Activated T-cell treated with anti-CD3 and anti-CD28 coated beads, Interleukin-2, amount 50 U/mL, for 1 hour (primary cell): Measurements from ENCODE around the gene SLC17A9.

Experiments used
- DNase-seq: peaks from one replicate; pipeline ENCODE4 v3.0.0-alpha.2; 2020

The SLC17A9 gene

DNA sequence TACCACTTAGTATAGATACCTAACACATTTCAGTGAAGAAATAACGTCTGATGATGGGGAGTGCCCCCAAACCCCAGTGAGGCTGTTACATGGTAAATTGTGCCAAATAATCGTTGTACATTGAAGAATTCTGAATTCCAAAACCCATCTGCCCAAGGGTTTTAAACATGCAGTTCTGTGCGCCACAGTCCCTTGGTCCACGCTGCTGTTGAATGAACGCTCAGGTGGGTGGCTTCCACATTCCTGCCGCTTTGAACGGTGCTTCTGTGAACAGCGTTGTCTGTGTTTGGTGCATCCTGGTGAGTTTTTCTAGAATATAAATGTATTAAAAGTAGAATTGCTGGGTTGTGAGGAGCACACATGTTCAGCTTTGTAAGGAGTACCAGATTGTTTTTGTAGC lies 11.6 kb upstream of the SLC17A9 start:
- no peak for DNase-seq

DNA sequence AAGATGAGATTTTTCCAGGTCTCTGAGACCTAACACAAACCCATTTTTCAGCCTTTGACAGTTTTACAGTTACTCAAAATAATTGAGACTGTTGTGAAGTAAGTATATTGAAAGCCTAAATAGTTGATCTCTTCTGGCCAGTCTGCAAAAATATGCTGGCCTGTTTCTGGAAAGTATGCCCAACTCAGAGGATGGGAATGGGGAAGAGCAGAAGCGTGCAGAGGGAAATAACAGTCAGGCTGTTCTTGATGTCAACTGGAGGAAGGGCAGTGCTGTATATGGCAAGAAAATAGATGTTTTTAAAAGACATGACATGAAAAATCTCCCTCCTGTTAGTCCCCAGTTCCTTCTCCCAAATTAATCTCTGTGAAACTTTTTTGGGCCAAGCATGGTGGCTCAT lies 10.7 kb upstream of the SLC17A9 start:
- no peak for DNase-seq

DNA sequence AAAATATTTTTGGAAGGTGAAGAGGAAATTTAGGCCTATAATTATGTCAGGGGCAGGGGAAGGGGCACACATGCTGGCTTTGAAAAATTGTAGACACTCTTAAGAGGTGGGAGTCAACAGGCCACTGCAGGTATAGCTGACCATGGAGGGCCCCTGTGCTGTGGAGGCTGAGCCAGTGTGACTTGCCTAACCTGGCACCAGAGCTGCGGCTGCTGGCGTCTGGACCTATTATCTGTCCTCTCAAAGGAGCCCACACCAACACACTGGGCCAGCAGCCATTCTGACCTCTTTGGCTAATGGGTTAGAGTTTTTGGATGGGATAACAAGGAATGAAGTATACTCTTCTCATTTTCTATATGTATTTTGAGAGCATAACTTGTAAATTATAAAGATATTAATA lies 10.1 kb upstream of the SLC17A9 start:
- DNase-seq = no peak

DNA sequence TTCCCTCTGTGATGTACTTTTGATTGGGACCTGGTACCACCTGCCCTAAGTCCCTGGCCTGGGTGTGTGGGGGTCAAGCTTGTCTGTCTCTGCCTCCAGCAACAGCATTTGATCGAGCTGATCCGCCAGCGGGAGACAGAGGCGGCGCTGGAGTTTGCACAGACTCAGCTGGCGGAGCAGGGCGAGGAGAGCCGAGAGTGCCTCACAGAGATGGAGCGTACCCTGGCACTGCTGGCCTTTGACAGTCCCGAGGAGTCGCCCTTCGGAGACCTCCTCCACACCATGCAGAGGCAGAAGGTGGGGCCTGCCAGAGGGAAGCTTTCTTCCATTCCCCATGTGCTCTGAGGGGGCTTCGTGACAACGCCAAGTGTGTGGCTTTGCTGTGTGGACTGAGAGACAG lies 9.1 kb upstream of the SLC17A9 start:
- DNase-seq = no peak

DNA sequence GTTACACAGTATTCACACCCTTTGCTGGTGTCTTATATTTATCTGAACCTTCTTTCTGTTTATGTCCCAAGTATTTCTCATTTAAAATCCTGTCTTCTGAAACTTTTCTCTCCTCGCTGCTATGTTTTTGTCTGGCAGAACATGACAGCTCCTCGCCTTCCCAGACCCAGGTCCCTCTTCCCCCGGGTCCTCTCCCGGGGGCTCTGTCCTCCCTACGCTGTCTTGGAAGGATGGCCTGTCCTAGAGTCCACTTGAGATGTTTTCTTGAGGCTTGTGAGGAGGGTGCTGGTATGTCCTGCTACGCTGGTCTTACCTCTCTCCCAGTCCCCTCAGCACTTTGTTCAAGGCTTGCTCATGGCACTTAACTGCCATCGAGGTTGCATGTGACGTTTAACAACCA lies 8.3 kb upstream of the SLC17A9 start:
- DNase-seq = no peak

DNA sequence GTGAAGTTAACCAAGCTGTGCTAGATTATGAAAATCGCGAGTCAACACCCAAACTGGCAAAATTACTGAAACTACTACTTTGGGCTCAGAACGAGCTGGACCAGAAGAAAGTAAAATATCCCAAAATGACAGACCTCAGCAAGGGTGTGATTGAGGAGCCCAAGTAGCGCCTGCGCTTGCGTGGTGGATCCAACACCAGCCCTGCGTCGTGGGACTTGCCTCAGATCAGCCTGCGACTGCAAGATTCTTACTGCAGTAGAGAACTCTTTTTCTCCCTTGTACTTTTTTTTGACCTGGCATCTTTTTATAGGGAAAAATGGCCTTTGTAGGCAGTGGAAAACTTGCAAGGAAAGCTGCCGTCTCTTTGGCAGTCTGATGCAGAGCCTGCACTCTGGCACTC lies 7.8 kb upstream of the SLC17A9 start:
- no peak for DNase-seq

DNA sequence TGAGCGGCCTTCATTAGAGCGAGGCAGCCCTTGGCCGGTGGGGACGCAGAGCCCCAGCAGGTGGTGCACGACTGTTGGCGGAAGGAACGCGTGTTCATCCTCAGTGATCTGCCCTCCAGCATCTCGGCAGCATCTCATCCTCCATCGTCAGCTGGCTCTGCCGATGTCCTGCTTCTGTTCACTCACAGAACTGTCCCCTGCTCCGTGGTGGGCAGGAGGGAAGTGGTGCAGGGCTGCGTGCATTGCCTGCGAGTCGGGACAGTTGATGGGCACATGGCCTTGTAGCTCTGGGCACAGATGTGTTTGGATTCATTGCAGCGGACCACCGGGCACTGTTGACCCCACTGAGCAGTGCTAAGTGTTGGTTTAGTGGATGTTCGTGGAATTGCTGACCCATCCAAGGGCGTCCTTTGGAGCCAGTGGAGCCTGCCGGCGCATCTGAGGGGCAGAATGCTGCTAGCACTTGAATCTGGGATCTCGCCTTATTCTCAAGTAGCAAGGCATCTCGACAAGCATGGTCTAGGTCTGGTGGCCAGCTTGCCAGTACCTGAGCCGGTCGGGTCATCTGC lies 6.7 kb upstream of the SLC17A9 start:
- DNase-seq = no peak

DNA sequence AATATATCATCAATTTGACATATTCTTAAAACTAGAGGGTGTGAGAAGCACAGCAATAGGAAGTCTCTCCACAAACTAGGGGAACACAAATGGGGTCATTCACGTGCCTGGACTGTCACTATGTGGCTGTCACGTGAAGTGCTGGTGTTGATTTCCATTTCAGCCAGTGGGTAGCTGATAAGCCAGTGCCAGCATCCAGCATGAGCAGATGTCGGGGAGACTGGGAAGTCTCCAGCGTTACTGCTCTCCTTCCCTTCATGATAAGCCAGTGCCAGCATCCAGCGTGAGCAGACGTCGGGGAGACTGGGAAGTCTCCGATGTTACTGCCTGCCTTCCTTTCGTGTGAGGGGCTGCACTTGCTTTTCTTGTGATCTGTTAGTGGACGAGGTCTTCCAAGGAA lies 5.6 kb upstream of the SLC17A9 start:
- no peak for DNase-seq

DNA sequence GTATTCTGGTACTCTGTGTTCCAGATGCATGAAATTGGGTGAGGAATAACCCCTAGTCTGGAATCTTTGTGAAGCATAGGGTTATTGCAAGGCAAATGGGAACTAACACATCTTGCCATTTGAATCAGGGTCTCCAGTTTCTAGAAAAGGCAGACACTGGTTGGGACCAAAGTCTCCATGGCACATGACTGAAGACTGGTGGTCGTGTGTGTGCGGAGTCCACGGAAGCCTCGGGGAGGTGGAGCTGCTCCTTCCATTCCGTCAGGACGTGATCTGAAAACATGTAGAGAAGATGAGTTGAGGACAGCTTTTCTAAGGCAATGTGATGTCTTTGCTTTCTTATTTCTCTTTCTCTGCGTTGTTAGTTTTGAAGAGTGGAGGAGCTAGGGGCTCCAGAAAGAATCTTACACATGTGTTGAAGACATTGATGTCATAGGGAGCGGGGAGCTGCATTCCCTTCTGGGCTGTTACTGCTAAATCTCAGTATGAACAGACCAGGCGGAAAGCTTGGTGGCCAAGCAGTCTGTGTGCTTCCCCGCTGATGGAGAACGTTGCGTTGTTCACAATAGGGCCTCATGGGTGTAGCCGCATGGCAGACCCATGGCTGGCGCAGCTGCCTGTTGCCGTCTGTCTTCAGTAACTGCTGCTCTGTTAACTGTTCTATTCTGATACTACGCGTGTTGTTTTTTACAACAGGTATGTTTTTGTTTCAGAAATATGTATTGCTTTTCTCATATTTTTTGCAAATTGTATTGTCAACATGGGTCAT lies 4.8 kb upstream of the SLC17A9 start:
- no peak for DNase-seq

DNA sequence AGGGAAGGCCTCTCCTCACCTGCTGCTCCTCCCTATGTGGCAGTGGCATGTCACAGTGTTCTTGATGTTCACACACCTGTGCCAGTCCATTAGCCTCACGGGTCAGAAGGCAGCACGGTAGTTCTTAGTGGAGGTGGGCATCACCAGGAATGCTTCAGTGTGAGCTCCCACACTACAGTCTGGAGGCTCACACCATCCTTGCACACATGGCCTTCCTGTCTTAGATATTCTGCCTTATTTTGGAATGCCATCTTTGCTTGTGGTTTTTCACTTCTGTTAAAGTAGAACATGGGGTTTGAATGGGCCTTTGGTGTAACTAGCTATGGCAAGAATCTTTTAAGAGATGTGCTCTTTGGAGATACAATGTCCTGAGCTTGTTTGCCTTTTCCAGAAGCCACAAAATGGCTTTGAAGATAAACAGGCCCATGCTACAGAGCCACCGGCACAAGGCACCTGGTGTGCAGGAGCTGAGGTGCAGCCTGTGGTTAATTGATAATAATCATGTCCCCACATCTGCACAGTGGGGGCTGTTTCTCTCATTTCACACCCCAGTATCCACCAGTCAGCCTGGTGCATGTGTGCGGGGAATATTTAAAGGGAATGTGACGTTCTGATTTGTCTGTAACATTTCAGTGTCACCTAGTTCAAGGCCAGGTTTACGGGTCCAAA lies 3.2 kb upstream of the SLC17A9 start:
- DNase-seq = no peak

DNA sequence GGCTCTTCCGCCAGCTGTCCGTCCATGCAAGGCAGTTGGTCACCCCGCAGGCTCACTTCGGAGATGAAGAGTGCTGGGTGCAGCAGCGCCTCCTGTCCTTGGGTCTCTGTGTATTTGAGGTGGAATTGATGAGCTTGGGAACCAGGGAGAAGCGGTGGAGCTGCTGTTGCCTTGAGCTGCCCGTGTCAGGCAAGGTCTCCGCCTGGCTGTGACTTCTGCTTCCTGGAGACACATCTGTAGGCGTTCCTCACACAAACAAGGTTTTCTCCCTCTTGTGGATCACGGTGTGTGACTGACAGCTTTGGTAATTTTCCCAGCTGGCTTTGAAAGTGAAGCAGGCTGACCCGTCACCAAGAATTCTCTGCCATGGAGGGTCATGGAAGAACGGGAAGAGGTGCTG lies 2.5 kb upstream of the SLC17A9 start:
- no peak for DNase-seq

DNA sequence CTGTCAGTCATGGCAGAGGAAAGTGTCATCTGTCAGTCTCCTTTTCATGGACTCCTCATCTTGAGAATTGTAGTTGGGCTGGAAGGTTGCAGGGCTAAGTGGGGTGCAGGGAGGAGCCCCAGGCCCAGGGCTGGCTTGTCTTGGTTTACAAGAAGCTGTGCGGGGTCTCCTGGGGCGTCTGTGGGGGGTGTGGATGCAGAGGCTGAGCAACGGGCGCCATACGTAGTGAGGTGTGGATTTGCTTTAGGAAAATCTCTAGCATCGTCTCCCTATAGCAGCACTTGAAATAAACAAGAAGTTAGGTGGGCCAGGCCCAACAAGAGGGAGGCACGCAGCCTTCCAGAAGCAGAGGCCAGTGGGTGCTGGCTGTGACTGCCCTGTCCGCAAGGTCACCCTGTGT lies 1.8 kb upstream of the SLC17A9 start:
- DNase-seq = no peak

DNA sequence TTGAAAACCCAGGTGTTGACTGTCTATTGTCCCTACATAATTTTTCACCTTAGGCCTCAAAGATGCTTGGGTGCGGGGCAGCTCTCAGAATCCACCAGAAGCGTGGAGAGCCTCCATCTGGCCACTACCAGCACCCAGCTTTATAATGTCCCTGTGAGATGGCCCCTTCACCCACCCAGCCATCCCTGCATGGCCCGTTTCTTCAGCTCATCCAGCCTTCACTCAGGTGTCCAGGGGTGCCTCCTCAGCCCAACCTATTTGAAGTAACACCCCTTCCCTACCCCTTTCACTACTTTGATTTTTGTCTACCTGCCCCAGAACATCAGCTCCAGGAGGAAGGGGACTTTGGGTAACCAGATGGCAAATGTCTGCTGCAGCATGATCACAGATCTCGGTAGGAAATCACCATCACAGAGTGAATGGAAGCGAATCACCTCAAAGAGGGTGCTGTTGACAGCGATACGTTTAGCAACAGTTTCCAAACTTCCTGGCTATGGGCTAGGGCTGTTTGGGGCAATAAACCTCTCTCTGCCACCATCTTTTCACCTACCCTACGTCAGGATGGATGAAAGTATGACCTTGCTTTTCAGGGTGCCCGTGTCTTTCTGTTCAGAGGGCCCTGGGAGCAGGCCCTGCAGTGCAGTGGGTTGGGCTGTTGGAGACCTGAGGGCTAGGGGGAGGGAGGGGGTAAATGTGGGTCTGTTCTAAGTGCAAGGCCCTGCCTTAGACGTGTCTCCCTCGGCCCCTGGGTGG lies 1.2 kb upstream of the SLC17A9 start:
- no peak for DNase-seq

DNA sequence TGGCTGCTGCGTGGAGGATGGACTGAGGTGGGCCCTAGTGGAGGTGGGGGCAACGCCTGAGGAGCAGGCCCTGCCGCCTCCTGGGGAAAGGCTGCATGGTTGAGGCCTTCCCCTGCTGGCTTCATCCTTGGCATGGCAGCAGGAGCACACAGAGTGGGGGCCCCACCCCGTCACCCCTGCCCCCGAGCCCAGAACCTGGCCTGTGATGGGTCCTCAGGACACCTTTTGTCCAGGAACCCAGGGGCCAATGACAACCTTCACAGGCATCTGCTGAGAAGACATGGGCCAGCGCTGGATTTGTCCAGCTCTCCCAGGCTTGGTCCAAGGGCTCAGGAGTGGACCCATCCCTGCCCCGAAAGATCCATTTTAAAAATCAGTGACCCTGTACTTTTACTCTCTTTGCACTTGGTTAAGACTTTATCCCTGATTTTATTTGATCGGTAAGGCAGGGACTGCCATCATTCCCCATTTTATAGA lies 575 bp upstream of the SLC17A9 start:
- no peak for DNase-seq

DNA sequence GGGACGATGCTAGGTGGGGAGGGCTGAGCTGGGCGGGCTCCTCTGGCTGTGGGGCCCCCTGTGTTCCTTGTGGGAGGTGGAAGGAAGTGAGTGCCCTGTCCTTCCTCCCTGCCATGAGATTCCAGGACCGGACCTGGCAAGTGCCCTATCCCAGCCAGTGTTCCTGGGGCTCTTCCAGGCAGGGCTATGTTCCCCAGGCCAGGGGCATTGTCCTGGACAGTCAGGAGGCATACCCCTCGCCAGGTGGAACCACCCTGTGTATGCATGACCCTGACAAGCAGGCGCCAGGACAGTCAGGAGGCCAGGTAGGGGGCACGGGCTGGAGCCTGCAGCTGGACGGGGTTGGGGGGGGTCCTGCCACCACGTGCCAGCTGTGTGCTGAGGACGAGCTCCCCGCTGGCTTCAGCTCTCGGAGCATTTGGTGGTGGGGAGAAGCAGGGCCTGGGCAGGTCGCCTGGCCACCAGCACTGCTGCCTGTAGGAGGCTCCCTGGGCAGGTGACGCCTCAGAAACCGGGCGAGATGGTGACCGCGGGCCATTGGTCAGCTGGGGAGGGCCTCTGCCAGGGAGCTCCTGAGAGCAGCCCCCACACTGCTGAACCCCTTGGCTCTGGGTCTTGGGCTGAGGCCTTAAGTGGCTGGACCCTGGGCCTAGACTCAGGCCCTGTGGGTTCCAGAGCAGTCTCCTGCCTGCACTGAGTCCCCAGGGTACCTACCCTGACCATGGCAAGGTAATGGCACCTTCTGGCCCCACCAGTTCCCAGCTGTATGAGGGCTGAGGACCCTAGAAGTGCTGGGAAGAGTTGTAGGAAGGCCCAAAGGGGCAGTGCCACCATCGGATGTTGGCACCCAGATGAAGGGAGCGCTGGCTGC lies 694 bp downstream of the SLC17A9 start:
- no peak for DNase-seq

DNA sequence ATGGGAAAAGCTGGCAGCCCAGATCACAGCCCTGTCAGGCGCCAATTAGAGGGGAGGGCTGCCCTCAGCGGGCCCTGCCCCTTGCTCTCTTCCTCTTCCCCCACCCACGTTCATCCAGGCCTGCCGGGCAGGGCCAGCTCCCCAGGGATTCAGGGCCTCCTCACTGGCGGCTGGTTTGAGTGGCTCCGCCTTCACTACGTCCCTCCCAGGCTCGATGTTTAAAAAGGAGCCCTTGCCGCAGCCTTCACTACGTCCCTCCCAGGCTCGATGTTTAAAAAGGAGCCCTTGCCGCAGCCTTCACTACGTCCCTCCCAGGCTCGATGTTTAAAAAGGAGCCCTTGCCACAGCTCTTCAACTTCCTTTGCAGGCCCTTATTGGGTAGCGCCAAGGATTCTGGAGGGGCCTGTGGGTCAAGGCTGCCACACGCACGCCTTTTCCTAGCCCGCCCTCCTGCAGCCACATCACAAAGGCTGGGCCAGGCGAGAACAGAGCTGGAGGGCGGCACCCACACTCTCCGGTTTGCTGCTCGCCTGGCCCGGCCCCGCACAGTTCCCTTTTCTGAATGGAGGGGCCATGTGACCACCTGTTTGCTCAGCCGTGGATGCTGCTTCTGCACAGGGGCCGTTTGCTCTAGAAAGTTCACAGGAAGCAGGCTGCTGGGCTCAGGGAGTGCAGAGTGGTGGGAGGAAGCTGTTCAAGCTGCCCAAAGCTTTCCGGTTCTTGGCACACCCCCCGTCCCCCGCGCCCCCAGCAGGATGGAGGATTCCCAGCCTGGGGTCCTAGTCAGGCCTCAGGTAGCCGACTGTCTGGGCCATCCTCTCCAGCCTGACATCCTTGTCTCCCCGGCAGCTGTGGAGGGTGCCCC lies 1.6 kb downstream of the SLC17A9 start:
- peak; percentile 64 for DNase-seq

DNA sequence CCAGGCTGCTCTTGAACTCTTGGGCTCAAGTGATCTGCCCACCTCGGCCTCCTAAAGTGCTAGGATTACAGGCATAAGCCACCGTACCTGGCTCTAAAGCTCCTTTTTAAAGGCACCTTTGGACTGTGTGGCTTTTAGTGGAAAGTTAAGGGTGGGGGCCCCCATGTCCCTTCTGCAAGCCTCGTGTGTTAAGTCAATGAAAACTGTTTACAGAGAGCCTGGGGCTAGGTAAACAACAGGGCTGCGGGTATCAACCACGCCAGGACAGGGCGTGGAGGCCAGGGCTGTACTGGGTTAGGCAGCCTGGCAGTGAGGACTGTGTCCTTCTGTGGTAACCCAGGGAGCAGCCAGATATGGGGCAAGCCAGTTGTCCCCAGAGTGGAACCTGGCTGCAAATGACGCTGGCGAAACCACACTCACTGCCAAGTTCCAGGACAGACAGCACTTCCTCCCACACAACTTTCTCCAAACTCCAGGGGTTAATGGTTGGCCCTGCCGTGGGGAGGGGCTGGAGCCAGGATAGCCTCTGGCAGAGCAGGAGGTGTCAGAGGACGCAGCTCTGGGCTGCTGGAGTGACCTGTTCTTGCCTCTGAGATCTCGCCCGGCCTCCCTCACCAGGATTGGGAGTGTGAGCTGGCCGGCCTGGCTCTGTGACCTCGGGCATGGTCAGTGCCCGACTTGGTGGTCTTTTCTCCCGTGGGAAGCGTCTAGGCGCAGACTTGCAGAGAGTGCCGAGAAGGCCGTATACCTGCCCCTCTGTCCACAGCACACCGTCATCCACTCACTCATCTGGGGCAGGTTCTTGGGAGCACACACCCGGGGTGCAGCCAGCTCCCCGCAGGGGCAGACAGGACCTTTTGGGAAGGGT lies 3.2 kb downstream of the SLC17A9 start:
- DNase-seq = no peak

DNA sequence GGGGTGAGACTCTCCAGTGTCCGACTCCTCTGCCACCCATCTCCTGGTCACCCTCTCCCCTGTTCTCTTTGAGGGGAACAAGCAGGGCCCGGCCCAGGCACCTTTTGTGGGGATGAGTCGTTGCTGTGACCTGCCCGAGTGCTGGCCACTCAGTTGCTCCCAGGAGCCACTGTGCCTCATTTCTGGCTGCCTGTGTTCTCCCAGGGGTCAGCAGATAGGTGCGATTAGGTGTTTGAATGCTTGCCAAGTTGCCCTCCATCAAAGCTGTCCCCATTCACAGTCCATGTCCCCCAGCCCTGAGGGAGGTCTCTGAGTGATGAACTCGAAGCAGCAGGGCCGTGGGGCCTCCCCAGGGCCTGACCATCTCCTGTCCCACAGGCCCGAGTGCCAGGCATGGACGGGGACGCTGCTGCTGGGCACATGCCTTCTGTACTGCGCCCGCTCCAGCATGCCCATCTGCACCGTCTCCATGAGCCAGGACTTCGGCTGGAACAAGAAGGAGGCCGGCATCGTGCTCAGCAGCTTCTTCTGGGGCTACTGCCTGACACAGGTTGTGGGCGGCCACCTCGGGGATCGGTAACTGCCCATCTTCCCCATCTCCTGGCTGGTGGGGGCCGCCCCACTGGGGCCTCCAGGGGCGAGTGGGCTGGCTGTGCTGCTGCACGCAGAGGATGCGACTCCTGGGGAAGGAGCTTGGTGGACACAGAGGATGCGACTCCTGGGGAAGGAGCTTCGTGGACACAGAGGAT lies 4.1 kb downstream of the SLC17A9 start:
- DNase-seq = no peak
